LNCAP (cell line): ENCODE measurements around the gene GPA33.

ENCODE experiments used
- TF ChIP-seq, protein P1 (sequence below): fragments of 450-650 bp; IDR thresholded peaks from 2 replicates; pipeline ENCODE4 v1.5.1; 2017; ENCODE audit warnings: mild to moderate bottlenecking

GPA33 gene

DNA sequence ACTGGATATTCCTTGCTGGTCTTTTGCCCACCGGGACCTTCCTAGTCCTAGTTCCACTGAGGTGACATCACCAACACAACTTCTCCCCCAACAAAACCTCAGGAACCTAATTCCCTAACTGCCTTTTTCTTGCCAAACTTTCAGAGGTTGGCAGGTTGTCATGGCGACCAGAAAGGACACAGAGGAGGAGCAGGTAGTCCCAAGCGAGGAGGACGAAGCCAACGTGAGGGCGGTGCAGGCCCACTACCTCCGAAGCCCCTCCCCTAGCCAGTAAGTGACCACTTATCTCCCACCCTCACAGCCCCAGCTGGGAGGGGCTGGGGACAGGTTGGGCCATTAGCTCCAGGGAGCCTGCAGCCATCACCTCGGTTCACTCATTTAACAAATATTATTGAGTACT lies 4.5 kb upstream of the GPA33 start:
- TF ChIP-seq, protein P1, sequence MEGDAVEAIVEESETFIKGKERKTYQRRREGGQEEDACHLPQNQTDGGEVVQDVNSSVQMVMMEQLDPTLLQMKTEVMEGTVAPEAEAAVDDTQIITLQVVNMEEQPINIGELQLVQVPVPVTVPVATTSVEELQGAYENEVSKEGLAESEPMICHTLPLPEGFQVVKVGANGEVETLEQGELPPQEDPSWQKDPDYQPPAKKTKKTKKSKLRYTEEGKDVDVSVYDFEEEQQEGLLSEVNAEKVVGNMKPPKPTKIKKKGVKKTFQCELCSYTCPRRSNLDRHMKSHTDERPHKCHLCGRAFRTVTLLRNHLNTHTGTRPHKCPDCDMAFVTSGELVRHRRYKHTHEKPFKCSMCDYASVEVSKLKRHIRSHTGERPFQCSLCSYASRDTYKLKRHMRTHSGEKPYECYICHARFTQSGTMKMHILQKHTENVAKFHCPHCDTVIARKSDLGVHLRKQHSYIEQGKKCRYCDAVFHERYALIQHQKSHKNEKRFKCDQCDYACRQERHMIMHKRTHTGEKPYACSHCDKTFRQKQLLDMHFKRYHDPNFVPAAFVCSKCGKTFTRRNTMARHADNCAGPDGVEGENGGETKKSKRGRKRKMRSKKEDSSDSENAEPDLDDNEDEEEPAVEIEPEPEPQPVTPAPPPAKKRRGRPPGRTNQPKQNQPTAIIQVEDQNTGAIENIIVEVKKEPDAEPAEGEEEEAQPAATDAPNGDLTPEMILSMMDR: no peak

DNA sequence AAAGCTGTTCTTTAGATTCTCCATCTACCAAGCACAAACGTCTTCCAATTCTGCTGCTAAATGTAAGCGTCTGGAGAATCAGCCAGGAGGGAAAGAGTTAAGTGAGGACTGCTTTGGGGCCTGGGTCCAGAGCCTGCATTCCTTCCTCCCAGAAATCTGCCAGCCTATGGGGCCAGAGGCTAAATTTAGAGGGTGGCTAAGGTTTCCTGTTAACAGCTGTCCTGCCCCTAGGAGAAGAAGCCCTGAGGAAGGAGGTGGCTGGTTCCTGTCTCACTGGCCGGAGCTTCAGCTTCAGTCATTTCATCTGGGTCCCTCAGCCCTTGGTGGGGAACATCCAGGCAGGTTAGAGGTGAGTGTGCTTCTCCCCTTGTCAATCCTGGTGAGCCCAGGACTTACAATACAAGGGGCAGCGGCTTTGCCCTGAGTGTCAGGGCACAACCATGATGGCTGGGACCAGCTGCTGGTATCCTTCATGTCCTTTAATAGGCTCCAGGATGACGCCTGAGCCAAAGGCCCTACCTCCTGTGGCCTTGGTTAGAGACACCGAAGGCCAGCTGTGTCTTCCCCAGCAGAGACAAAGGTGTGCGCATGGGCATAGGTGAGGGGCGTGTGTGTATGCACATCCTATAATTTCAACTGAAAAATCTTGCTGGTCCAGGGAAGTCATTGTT lies 3.8 kb upstream of the GPA33 start, which contains the start of gene STYXL2:
Gene STYXL2 (plus strand): TSS at position 230 of the 671 bp plus-strand sequence. CDS start 775 bp downstream, outside the sequence.
- TF ChIP-seq, protein P1: no peak

DNA sequence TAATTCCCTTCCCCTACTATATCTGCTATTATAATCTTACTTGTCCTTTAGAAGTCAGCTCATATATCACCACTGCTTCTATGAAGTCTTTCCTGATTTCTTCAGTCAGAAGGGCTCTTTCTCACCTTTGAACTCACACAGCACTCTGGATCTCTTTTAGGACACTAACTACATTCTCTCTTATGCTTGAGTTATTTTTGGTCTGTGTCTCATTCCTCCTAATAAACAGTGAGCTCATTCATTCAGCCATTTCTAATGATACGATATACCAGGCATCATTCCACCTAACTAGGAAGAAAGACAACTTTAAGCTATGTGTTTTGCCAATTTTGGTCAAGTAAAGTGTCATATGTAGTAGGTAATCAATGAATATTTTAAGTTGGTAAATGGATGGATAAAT lies 2.5 kb upstream of the GPA33 start:
- TF ChIP-seq, protein P1: no peak

DNA sequence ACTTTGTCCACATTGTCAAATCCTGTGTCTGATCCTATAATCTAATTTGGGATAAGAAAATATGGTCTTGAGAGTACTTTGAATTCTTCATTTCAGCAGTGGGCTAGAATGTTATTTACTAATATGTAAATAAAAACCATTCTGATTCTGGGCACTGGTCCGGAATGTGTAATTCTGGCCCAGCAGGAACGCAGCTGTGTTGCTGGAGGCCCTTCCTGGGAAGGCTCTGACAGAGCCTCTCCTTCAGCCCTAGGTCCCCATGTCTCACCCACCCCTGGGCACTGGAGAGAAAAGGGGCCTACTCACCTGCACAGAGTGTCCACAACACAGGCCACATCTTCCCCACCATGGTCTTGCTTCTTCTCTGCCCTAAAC lies 251 bp downstream of the GPA33 start:
- TF ChIP-seq, protein P1: no peak

DNA sequence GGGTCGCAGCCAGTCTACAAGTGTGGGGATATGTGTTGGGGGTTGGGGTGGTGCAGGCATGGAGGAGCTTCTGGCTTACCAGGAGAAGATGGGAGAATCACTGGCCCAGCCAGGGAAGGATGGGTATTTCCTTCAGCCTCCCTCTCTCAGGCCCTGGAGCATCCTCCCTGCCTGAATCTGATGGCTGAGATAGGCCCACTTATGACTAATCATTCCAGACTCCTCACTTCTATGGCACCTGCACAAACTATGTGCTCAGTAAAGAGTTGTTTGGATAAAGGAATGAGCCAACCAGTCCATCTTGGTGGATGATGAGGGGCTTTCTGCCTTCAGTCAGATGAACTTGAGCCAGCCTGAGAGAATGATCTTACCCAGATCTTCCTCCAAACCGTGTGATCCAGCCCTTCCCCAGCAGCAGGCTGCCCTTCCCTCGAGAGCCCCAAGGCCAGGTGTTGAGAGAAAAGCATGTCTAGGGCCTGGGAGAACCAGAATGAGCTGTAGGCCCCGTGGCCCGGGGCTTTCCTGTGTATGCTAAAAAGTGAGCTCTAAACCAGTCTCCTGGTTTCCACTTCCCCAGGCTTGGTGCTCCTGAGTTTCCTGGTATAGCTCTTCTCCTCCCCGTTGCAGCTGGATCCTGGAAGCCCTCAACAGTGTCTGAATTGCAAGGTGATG lies 1.3 kb downstream of the GPA33 start:
- TF ChIP-seq, protein P1: no peak

DNA sequence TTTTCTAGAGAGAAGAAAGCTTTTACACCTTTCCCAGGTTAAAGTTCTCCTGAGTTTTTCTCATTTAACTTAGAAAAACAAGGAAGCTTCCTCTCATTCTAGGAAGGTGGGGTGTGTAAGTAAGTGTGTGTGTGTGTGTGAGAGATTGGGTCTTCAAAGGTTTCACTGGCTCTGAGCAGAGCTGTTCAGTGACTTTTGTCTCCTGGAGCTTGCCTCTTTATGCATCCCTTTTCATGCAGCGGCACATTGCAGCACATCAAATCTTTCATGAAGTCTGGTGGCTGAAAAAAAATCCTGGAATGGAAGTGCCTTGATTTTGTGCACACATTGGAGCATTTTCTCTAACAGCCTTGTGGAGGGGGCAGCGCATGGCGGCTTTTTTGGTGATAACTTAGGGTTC lies 3.4 kb downstream of the GPA33 start:
- TF ChIP-seq, protein P1: no peak

DNA sequence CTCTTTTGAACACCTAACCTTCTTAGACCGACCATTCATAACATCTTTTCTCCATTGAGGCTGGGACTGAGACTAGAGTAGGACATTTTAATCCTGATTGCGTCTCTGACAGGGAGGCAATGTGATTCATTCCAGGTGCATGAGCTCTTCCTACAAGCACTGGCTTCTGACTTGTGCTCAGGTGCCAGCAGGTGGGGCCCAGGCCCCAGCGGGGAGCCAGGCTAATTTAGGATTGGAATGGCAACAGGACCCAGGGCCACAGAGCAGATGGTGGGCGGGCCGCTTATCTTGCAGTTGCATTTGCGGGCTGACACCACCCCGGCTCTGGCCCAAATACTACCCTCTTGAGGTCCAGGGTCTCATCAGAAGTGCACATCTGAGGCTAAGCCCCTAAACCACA lies 4.1 kb downstream of the GPA33 start:
- TF ChIP-seq, protein P1: no peak
